ENCODE data around the gene RNU7-1. TPM values are rescaled to one million over a fixed set of nuclear protein-coding genes. Genes with fewer than 3 reads are reported as not detected.

The RNU7-1 gene
- total RNA-seq, 1 experiment from 2014 or later = not detected

- peaks cover 14% of the 10 kb centered on the region for H3K4me1 ChIP-seq (replicated peaks)
- peaks cover 94% of the 10 kb centered on the region for H3K36me3 ChIP-seq
- no peaks in the 10 kb centered on the region for H3K27me3 ChIP-seq (replicated peaks)
- DNase-seq (ENCODE audit: low read depth in 1 of 2, low spot score in 2 of 2) = peak; percentile 93 to 95
- no peaks in the 10 kb centered on the region for H3K9me3 ChIP-seq (replicated peaks)
- peak overlapping the region; percentile 40 for H3K4me3 ChIP-seq
- H3K27ac ChIP-seq = peak overlapping the region; percentile 33
Observed at GRCh38 chr12:6937481-6938352, 5.9 kb upstream of the RNU7-1 start.

- Histone ChIP-seq H3K4me1 (replicated peaks) (peaks cover 22% of the 10 kb centered on the region), H3K27ac (no peak overlapping the region), H3K36me3 (peaks cover 87% of the 10 kb centered on the region), H3K9me3 (replicated peaks) (no peaks in the 10 kb centered on the region), H3K27me3 (replicated peaks) (no peaks in the 10 kb centered on the region), H3K4me3 (peak overlapping the region; percentile 40)
- peak in 1 of 2 experiments; percentile 44 for DNase-seq (ENCODE audit: low read depth in 1 of 2, low spot score in 2 of 2)
Observed at GRCh38 chr12:6938353-6939190, 5.0 kb upstream of the RNU7-1 start.

GRCh38 chr12:6939191-6939540, 4.5 kb upstream of the RNU7-1 start:
- Histone ChIP-seq H3K9me3 (replicated peaks) (no peaks in the 10 kb centered on the region), H3K27me3 (replicated peaks) (no peaks in the 10 kb centered on the region; the same call in 1 of the 2 replicates), H3K4me1 (replicated peaks) (peaks cover 25% of the 10 kb centered on the region), H3K27ac (no peak overlapping the region), H3K4me3 (no peak overlapping the region), H3K36me3 (peaks cover 84% of the 10 kb centered on the region)
- DNase-seq (ENCODE audit: low read depth in 1 of 2, low spot score in 2 of 2) = no peak

- no peaks in the 10 kb centered on the region for H3K9me3 ChIP-seq (replicated peaks)
- DNase-seq (ENCODE audit: low read depth in 1 of 2, low spot score in 2 of 2) = no peak
- H3K36me3 ChIP-seq = peaks cover 77% of the 10 kb centered on the region
Observed at GRCh38 chr12:6941267-6941666, 2.3 kb upstream of the RNU7-1 start.

GRCh38 chr12:6941782-6942181, 1.8 kb upstream of the RNU7-1 start:
- no peaks in the 10 kb centered on the region for H3K9me3 ChIP-seq (replicated peaks)
- no peak overlapping the region for H3K27ac ChIP-seq
- no peaks in the 10 kb centered on the region; the same call in 1 of the 2 replicates for H3K27me3 ChIP-seq (replicated peaks)
- peaks cover 77% of the 10 kb centered on the region for H3K36me3 ChIP-seq
- H3K4me1 ChIP-seq (replicated peaks) = peaks cover 37% of the 10 kb centered on the region
- H3K4me3 ChIP-seq = no peak overlapping the region
- DNase-seq (ENCODE audit: low read depth in 1 of 2, low spot score in 2 of 2) = no peak

More at GRCh38 chr12:6941267-6941666, 2.3 kb upstream of the RNU7-1 start:
- H3K4me1 ChIP-seq (replicated peaks) = peaks cover 37% of the 10 kb centered on the region
- H3K27ac ChIP-seq = no peak overlapping the region
- H3K4me3 ChIP-seq = no peak overlapping the region
- no peaks in the 10 kb centered on the region; the same call in 1 of the 2 replicates for H3K27me3 ChIP-seq (replicated peaks)

GRCh38 chr12:6942331-6942665, 1.3 kb upstream of the RNU7-1 start:
- DNase-seq (ENCODE audit: low read depth in 1 of 2, low spot score in 2 of 2) = no peak
- no peak overlapping the region for H3K4me3 ChIP-seq
- H3K36me3 ChIP-seq = peaks cover 74% of the 10 kb centered on the region
- H3K27me3 ChIP-seq (replicated peaks) = no peaks in the 10 kb centered on the region; the same call in 1 of the 2 replicates
- peaks cover 37% of the 10 kb centered on the region for H3K4me1 ChIP-seq (replicated peaks)
- no peaks in the 10 kb centered on the region for H3K9me3 ChIP-seq (replicated peaks)
- H3K27ac ChIP-seq = no peak overlapping the region

GRCh38 chr12:6943389-6943721, 261 bp upstream of the RNU7-1 start:
- Histone ChIP-seq H3K9me3 (replicated peaks) (no peaks in the 10 kb centered on the region), H3K36me3 (peaks cover 65% of the 10 kb centered on the region), H3K4me3 (peak overlapping the region; percentile 46), H3K27me3 (replicated peaks) (no peaks in the 10 kb centered on the region; the same call in 1 of the 2 replicates), H3K4me1 (replicated peaks) (peaks cover 29% of the 10 kb centered on the region), H3K27ac (peak overlapping the region; percentile 96)
- peak in 1 of 2 experiments; percentile 86 for DNase-seq (ENCODE audit: low read depth in 1 of 2, low spot score in 2 of 2)

GRCh38 chr12:6944381-6945186, 968 bp downstream of the RNU7-1 start:
- H3K27ac ChIP-seq = peak overlapping the region; percentile 96
- no peaks in the 10 kb centered on the region for H3K9me3 ChIP-seq (replicated peaks)
- peak; percentile 93 to 96 for DNase-seq (ENCODE audit: low read depth in 1 of 2, low spot score in 2 of 2)
- peak overlapping the region; percentile 46 for H3K4me3 ChIP-seq
- peaks cover 53% of the 10 kb centered on the region for H3K36me3 ChIP-seq
- no peaks in the 10 kb centered on the region; the same call in 1 of the 2 replicates for H3K27me3 ChIP-seq (replicated peaks)
- H3K4me1 ChIP-seq (replicated peaks) = peaks cover 27% of the 10 kb centered on the region

- no peaks in the 10 kb centered on the region; the same call in 1 of the 2 replicates for H3K27me3 ChIP-seq (replicated peaks)
- H3K36me3 ChIP-seq = peaks cover 42% of the 10 kb centered on the region
- no peak overlapping the region for H3K27ac ChIP-seq
- no peak for DNase-seq (ENCODE audit: low read depth in 1 of 2, low spot score in 2 of 2)
- H3K9me3 ChIP-seq (replicated peaks) = no peaks in the 10 kb centered on the region
- no peak overlapping the region for H3K4me3 ChIP-seq
- peaks cover 27% of the 10 kb centered on the region for H3K4me1 ChIP-seq (replicated peaks)
Observed at GRCh38 chr12:6945613-6946012, 2.0 kb downstream of the RNU7-1 start.

GRCh38 chr12:6946033-6946919, 2.7 kb downstream of the RNU7-1 start:
- Histone ChIP-seq H3K9me3 (replicated peaks) (no peaks in the 10 kb centered on the region), H3K4me3 (no peak overlapping the region), H3K4me1 (replicated peaks) (peaks cover 27% of the 10 kb centered on the region), H3K27ac (no peak overlapping the region), H3K36me3 (peaks cover 36% of the 10 kb centered on the region), H3K27me3 (replicated peaks) (no peaks in the 10 kb centered on the region; the same call in 1 of the 2 replicates)
- no peak for DNase-seq (ENCODE audit: low read depth in 1 of 2, low spot score in 2 of 2)

- Histone ChIP-seq H3K4me3 (no peak overlapping the region), H3K27ac (no peak overlapping the region), H3K36me3 (peaks cover 30% of the 10 kb centered on the region), H3K27me3 (replicated peaks) (no peaks in the 10 kb centered on the region; the same call in 1 of the 2 replicates), H3K4me1 (replicated peaks) (peaks cover 27% of the 10 kb centered on the region), H3K9me3 (replicated peaks) (no peaks in the 10 kb centered on the region)
- no peak for DNase-seq (ENCODE audit: low read depth in 1 of 2, low spot score in 2 of 2)
Observed at GRCh38 chr12:6946920-6947374, 3.3 kb downstream of the RNU7-1 start.

- Histone ChIP-seq H3K4me1 (replicated peaks) (peaks cover 28% of the 10 kb centered on the region), H3K36me3 (peaks cover 26% of the 10 kb centered on the region), H3K27me3 (replicated peaks) (no peaks in the 10 kb centered on the region; the same call in 1 of the 2 replicates), H3K27ac (no peak overlapping the region), H3K9me3 (replicated peaks) (no peaks in the 10 kb centered on the region), H3K4me3 (no peak overlapping the region)
- DNase-seq (ENCODE audit: low read depth in 1 of 2, low spot score in 2 of 2) = no peak
Observed at GRCh38 chr12:6947615-6948014, 4.0 kb downstream of the RNU7-1 start.

Measured in SJSA1 (cell line).